Activated T-cell treated with anti-CD3 and anti-CD28 coated beads for 4 hours (primary cell): Measurements from ENCODE around the gene BCAS3.

ENCODE experiments used
- DNase-seq: peaks from one replicate; pipeline ENCODE4 v3.0.0-alpha.2; 2020

BCAS3 gene

GRCh38 chr17:61309362-61310256 is 632.0 kb downstream of the BCAS3 start:
- DNase-seq: no peak

DNA sequence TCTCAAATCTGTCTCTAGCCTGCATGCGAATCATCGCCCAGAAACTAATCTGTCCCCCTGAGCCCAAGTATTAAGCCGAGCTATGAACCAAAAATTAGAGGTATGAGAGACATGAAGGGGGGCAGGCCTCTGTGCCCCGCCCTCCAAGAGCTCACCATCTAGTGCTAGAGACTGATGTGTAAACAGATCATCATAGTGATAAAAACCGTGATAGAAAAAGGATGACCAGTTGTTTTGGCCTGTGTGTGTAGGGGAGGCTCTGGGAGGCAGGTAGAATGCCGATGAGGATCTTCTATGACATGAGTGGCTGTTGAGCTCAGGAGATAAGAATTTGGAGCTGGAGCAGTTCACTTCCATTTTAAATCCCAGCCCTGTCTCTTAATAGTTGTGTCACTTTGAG is 632.9 kb downstream of the BCAS3 start:
- DNase-seq: no peak

DNA sequence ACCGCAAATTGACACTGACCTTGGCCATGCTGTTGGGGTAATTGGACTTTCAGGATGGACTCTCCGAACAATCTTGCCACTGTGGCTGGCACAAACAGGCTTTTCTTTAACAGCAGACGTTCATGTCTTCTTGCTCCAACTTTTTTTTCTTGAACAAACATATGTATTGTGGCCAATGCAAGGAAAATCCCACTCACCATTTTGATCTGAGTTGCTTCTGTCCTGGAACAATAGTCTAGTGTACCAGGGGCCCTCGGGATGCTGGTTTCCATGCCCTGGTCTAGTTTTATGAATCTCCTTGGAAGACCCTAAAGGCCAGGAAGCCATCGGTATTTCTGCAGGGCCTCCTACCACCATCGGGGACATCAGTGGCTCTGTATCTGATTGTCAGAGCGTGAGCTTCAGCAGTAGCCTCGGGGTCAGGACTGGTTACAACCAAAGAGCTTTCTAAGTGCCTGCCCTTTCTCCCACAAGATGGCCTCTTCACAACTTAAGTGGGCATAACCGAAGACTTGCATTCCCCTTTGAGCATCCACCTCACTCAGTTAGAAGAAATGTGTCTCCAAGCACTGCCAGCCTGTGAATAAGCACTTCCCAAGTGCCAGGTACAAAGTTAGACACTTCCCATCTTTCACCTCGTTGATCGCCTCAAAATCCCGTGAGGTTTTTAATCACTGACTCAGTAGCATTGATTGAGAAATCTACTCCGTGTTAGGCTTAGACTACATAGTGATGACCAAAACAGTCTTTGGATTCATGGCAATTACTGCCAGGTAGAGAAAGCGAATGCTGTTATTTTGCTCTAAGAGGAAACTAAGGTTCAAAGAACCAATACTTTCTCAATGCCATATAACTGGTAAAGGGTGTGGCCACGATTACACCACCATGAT is 635.0 kb downstream of the BCAS3 start:
- no peak for DNase-seq

DNA sequence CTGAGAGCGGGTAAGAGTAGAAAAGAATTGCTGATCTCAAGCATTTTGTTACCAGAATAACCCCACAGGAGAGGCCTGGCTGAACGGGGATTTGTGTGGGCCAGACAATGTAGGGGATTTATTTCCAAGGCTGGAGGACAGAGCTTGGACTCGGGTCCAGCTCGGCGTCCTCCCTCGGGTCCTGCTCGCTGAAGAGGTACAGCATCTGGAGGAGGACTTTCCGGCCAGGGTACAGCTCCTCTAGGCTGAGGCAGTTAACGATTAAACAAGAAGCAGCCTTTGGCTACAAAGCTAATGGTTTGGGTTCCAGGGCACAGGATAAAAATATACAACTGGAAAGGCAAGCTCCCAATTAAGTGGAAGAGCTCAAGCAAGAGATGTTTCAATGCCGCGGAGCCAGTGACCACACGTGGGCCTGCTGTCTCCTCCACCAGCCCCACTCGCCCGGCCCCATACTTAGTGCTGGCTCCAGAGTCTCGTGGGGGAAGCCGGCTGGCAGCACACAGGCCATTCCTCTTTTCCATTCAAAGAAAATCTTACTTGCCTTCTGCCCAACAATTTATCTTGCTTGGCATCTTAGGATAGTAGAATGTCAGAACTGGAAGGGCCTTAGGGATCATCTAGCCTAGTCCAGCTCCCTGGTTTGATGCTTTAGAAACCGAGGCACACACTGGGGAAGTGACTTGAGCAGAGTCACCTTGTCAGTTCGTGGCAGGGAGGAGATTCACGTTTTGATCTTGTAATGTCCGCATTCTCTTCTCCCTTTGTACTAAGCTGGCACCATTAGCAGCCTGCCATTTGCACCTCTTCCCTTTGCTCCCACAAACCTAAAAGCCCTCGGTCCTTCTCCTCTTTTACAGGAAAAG is 636.0 kb downstream of the BCAS3 start:
- no peak for DNase-seq

DNA sequence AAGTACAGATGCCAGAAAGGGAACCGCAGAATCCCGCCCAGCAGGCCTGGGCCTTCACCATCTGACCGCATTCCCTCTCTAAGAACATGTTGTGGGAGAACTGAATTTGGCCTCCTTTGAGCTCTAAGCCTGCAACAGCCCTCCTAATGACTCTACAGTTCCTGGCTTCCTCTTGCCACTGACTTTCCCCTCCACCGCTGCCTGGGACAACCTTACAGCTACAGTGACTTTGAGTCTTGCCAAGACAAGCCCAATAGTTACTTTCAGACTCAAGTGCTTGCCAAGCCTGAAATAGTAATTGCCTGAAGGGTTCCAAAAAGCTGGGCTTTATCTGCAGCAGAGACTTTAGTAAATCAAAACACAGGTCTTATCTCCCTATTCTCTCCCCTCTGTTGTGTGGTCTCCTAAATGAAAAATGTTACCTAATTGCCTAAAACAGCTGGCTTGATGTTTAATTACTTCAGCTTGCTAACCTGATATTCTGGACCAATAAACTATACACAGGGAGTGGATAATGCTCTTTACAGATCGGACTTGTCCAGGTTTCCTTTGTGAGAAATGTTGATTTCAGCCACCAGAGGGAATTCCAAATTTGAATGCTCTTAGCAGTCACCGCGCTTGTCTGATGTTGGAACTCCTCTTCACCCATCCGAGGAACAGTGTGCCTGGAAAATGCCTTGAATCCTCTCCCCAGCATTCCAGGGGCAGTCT is 636.9 kb downstream of the BCAS3 start:
- DNase-seq: no peak

GRCh38 chr17:61316633-61317032 is 639.0 kb downstream of the BCAS3 start:
- DNase-seq: no peak

DNA sequence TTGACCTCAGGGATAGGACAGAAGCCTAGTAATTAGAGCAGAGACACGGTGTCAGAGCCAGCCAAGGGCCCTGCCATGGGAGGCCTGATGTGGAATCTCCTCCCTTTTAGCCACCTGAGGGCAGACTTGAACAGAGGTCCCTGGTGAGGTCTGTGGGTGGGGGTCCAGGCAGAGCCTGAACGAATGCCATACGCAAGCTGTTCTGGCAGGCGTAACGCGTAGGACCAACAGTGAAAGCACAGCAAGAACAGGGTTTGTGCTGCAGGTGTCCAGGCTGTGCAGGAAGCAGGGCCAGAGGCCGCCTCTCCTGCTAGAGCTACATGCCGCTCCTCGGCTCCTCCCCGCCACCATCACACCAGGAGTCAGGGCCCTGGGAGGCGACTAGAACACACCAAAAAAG is 640.1 kb downstream of the BCAS3 start:
- DNase-seq: no peak

DNA sequence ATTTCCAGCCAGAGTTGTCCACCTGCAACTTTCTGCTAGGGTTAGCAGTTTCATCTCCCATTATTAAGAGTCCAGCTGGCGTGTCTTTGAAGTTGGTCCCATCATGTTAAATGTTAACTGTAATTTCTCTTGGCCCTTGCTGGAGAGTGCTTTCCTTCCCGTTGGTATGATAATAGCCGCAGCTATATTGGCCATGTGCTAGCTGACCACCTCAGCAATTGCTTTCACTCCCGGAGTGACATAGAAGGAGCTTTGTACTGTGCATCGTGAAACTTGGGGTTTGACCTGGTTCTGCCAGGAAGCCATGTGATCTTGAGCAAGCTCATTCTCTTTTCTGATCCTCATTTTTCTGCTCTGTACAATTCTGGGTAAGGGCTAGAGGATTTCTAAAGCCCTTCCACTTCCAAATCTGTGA is 641.0 kb downstream of the BCAS3 start:
- DNase-seq: no peak

- DNase-seq: no peak
Observed at GRCh38 chr17:61321344-61321743, 643.7 kb downstream of the BCAS3 start.

DNA sequence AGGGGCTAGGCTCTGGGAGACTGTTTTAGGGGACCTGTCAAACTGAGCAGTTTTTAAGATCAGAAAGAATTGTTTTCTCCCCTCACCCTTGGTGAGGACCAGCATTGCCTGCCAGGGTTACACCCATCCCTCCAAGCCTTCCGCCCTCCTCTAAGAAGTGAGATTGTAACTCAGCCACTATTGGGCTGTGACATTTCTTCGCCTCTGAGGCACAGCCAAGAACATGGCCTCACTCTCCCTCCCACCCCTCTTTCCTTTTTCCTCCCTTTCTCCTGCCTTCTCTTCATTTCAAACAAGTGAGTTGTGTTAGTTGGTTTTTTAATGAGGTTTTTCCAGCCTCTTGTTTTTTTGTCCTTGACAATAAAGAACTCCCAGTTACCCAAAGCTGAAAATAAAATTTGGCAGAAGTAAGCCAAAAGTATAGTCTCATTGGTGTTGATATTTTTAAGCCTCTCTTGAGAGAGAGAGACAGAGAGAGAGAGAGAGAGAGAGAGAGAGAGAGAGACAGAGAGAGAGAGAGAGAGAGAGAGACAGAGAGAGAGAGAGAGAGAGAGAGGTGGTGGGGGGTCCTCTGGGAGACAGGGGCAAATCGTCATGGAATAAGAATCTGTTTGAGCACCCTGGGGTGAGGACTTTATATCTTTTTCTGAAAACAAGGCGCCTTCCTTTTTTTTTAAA is 644.8 kb downstream of the BCAS3 start:
- no peak for DNase-seq

DNA sequence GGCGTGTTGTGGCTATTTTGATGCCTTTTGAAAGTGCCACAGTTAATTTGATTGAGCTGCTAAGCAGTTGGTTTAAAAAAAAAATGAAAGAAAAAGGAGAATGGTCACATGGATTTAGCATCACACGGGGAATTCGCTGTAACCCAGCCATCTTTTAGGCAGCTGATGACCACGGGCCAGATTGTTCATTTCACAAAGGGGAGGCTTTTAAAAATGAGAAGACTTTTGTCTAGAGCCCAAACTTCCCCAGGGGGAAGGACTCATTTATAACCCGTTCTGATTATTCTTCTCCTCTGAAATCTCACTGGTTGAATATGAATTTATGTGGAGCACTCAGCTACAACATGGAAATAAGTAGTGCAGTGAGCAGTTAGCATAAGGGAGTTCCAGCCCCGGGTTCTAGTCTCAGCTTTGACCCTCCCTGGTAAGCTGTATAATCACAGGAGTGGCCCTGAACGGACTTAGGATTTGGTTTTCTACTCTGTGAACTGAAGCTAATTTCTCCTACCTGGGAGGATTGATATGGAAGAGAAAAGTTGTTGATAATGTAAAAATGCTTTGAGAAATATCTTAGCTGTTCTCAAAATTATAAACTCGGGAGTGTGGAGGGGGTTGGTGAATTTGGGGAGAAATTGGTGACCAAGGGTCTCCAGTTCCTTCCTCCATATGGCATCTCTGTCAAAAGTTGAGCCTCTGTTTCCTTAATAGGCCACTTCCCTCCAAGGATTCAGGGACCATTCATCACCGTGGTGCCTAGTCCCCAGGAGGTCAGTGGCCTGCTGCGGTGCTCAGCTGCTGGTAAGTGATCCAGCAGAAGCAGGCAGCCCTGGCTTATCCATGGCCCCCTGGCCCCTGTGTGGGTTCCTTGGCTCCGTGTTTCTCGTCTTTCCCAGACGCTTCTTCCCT is 645.6 kb downstream of the BCAS3 start:
- no peak for DNase-seq

- DNase-seq: no peak
Observed at GRCh38 chr17:61323909-61324868, 646.5 kb downstream of the BCAS3 start.

DNA sequence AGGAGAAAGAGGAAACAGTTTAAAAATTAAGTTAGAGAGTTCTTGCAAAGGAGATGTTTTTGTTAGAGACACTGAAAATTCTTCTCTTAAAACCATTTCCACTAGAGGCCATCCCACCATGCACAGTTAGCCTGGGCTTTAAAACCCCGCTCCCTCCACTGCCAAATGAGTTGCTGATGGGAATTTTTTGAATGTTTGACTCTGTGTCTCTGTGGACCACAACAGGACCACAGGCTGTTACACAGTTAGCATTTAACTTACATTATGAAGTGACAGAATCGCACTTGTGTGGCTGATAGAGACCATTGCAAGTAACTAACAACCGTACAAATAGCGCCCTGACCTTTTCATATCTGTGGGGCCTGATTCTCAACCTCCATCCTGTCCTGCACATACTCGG is 647.3 kb downstream of the BCAS3 start:
- DNase-seq: no peak

DNA sequence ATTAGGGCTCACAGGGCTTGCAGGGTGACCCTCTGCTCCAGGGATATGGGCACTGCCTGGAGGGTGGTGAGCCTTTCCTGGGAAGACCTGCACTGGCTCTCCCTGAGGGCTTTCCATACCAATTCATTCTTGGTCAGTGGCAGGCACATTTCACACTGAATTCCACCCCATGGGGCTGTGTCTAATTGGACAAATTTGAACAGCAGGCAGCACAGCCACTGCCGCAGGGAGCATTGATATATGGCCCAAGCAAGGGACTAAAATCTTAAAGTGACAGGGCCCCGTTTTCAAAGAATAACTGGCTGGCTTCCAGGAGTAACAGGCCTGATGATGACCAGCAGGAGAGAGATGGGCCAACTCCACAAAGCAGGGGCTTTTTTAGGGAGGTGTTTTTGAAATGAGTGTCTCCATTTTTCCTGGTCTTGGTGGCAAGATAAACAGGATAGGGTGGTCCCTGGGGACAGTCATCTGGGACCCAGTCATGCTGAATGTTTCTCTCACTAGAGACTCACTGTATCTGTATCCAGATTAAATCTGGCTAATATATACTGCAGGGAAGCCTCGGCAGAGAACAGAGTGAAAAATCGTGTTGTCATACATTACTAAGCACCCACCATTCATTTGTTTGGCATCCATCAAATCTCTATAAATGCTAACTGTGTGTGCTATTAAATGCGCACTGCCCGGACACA is 647.9 kb downstream of the BCAS3 start:
- no peak for DNase-seq

GRCh38 chr17:61326330-61326729 is 648.7 kb downstream of the BCAS3 start:
- DNase-seq: no peak

GRCh38 chr17:61328351-61328750 is 650.7 kb downstream of the BCAS3 start:
- no peak for DNase-seq

GRCh38 chr17:61330174-61331150 is 652.8 kb downstream of the BCAS3 start:
- DNase-seq: no peak
